Fibroblast of skin of right biceps (primary cell): ENCODE results near the gene ISL2.
A peak's percentile ranks its signal among the peaks of the same experiment; 100 is the strongest.

Experiments
- DNase-seq: peaks from one replicate; pipeline ENCODE4 v3.0.0-alpha.2; 2013

Gene ISL2

GRCh38 chr15:76380249-76380648 lies 43.7 kb downstream of the ISL2 start:
- DNase-seq = peak; percentile 8

GRCh38 chr15:76381366-76381765 lies 44.8 kb downstream of the ISL2 start:
- DNase-seq = no peak

- DNase-seq = no peak
These were observed 46.6 kb downstream of the ISL2 start for GRCh38 chr15:76382987-76383728.

- DNase-seq = no peak
These were observed 47.8 kb downstream of the ISL2 start for GRCh38 chr15:76384409-76384808.

GRCh38 chr15:76386178-76386577 lies 49.6 kb downstream of the ISL2 start:
- no peak for DNase-seq

GRCh38 chr15:76386926-76387325 lies 50.4 kb downstream of the ISL2 start:
- DNase-seq = no peak

- no peak for DNase-seq
These were observed 54.0 kb downstream of the ISL2 start for GRCh38 chr15:76390571-76390970.

- DNase-seq = no peak
These were observed 54.7 kb downstream of the ISL2 start for GRCh38 chr15:76391309-76391708.

- peak; percentile 8 for DNase-seq
These were observed 55.3 kb downstream of the ISL2 start for GRCh38 chr15:76391847-76392246.
